Right lobe of liver (tissue), 6 donors: ENCODE results near the gene ARHGEF12. TPM values are rescaled to one million over a fixed set of nuclear protein-coding genes. Genes with fewer than 3 reads are reported as not detected.

Source experiments
- ATAC-seq, 4 donors: fragments of 200-7000 bp; cut with Tn5 transposase; one replicate each; pipeline ENCODE4 v1.9.1; 2020; ENCODE audit warnings: mild to moderate bottlenecking in 4 of 4, moderate library complexity in 4 of 4
- DNase-seq, 3 donors: peaks; one replicate each; pipeline ENCODE4 v3.0.0-alpha.2; 2020
- H3K27ac ChIP-seq, 3 donors: fragments of 200-600 bp; one replicate each; pipeline ENCODE4 v1.8.0; 2022
- H3K27me3 ChIP-seq, 2 donors: fragments of 200-600 bp; one replicate each; pipeline ENCODE4 v1.8.0; 2022
- H3K36me3 ChIP-seq, 4 donors: fragments of 200-600 bp; sonication (generic) in 1 of 4; one replicate each; pipeline versions ENCODE4 v1.5.1 to v1.8.0; 2017 to 2022; ENCODE audit warnings: control low read depth in 1 of 4
- H3K4me1 ChIP-seq, 4 donors: fragments of 200-600 bp; sonication (generic) in 1 of 4; one replicate each; pipeline versions ENCODE4 v1.5.1 to v1.8.0; 2017 to 2022; ENCODE audit warnings: control low read depth in 1 of 4
- H3K4me3 ChIP-seq, 3 donors: fragments of 200-600 bp; one replicate each; pipeline ENCODE4 v1.8.0; 2022
- H3K9me3 ChIP-seq, 4 donors: fragments of 200-600 bp; sonication (generic) in 1 of 4; one replicate each; pipeline versions ENCODE4 v1.5.1 to v1.8.0; 2017 to 2022; ENCODE audit warnings: control low read depth in 1 of 4
- POLR2A ChIP-seq: fragments of 450-650 bp; IDR thresholded peaks from one replicate; pipeline ENCODE4 v1.6.1; 2017; ENCODE audit warnings: antibody characterized with exemption, mild to moderate bottlenecking
- WGBS: methylation state at CpG from one replicate; pipeline ENCODE4 v1.1.6; 2018; ENCODE audit warnings: low coverage, low lambda C conversion rate; ENCODE audit not compliant: insufficient coverage; ENCODE audit errors: missing lambda C conversion rate; 5-methylcytosine and 5-hydroxymethylcytosine counted together
- intact Hi-C, 2 donors: fragments of 100-400 bp; cut with DNase I; formaldehyde crosslinking; loops; one replicate each; pipeline versions ENCODE4 v1.11.2 to v1.14.1; 2022
- total RNA-seq, 6 experiments: library from RNA; depleted of rRNA in 2 of 6; stranded (reverse); fragments of >200 nt in 2 of 6; fragmentation: NEBNext Ultra II Directional in 3 of 6; extraction: Animal tissue kit (Norgen Biotek cat#: 25700) in 3 of 6; gene quantifications; one replicate each; pipeline versions ENCODE4 v1.1.0 to v1.2.4, GENCODE V29; 2016 to 2023
- TF ChIP-seq, protein P1 (sequence below), 4 donors: fragments of 200-600 bp in 3 of 4; fragments of 450-650 bp in 1 of 4; IDR thresholded peaks; one replicate each; pipeline versions ENCODE4 v1.5.1 to v1.8.0; 2016 to 2022; ENCODE audit warnings: antibody characterized with exemption in 4 of 4, mild to moderate bottlenecking in 2 of 4
- donor health status: DM: no; HTN: yes; CAD: no.
- donor health status: DM: no; HTN: no; CAD: no.
- donor health status: DM: no; HTN: no; CAD: no.
- donor health status: DM: no; HTN: yes; CAD: no.
- donor health status: DM: no; HTN: yes; CAD: no.

The ARHGEF12 gene
- total RNA-seq, 6 experiments from 2014 or later: 75.1 to 113 (median 94.0) TPM

GRCh38 chr11:120409655-120410054 is 73.4 kb downstream of the ARHGEF12 start:
- DNase-seq (no peak), ATAC-seq (no peak)
- no peak for TF ChIP-seq POLR2A
- TF ChIP-seq, protein P1, sequence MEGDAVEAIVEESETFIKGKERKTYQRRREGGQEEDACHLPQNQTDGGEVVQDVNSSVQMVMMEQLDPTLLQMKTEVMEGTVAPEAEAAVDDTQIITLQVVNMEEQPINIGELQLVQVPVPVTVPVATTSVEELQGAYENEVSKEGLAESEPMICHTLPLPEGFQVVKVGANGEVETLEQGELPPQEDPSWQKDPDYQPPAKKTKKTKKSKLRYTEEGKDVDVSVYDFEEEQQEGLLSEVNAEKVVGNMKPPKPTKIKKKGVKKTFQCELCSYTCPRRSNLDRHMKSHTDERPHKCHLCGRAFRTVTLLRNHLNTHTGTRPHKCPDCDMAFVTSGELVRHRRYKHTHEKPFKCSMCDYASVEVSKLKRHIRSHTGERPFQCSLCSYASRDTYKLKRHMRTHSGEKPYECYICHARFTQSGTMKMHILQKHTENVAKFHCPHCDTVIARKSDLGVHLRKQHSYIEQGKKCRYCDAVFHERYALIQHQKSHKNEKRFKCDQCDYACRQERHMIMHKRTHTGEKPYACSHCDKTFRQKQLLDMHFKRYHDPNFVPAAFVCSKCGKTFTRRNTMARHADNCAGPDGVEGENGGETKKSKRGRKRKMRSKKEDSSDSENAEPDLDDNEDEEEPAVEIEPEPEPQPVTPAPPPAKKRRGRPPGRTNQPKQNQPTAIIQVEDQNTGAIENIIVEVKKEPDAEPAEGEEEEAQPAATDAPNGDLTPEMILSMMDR (IDR thresholded peaks at IDR 0.05): no peak
- Histone ChIP-seq H3K27ac (no peak overlapping the region), H3K4me1 (no peaks in the 10 kb centered on the region), H3K4me3 (no peak overlapping the region), H3K9me3 (no peaks in the 10 kb centered on the region), H3K27me3 (no peaks in the 10 kb centered on the region), H3K36me3 (peaks cover 0 to 13% (median 2%) of the 10 kb centered on the region in 4 donors)
- intact Hi-C loops: no loop called here
- 86% methylated on average over 5 of the region's 5 CpGs for WGBS

DNA sequence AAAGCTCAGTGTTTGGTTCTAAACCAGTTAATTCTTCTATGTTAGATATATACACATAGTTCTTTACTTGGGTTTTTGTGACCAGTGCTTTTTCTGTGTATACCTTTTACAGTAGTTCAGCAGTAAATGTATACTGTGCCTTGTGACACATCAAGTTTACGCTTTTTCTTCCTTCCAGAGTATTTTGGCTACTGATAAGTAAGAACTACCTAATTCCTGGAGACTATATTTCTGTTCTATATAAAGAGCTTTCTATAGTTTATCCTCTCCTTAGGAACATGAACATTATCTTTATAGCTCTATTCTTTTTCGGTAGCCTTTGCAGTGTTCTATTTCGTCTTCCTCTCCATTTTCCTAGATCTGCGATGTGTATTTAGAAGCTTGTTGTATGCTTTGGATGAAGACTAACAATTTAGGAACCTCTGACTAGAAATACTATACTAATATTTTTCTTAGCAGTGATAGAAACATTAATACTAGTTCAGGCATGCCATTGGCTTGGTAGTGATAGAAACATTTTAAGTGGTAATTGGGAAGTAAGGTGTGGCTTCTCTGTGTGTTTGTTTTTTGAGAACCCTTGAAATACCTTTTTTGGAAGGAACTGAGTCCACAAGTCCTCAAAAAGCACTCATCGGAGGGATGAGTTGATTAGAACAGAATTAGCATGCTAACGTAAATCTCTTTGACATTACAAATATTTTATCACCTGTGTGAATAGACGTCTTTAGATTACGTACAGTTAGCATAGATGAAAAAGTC is 74.6 kb downstream of the ARHGEF12 start:
- no peaks in the 10 kb centered on the region for H3K4me1 ChIP-seq
- peaks cover 0 to 13% (median 2%) of the 10 kb centered on the region in 4 donors for H3K36me3 ChIP-seq
- ATAC-seq (no peak), DNase-seq (no peak)
- WGBS: 93% methylated on average over 8 of the region's 8 CpGs
- no peaks in the 10 kb centered on the region for H3K9me3 ChIP-seq
- TF ChIP-seq, protein P1 (IDR thresholded peaks at IDR 0.05): no peak
- no peak for TF ChIP-seq POLR2A
- H3K4me3 ChIP-seq: no peak overlapping the region
- intact Hi-C loops: no loop called here
- no peaks in the 10 kb centered on the region for H3K27me3 ChIP-seq
- H3K27ac ChIP-seq: no peak overlapping the region

DNA sequence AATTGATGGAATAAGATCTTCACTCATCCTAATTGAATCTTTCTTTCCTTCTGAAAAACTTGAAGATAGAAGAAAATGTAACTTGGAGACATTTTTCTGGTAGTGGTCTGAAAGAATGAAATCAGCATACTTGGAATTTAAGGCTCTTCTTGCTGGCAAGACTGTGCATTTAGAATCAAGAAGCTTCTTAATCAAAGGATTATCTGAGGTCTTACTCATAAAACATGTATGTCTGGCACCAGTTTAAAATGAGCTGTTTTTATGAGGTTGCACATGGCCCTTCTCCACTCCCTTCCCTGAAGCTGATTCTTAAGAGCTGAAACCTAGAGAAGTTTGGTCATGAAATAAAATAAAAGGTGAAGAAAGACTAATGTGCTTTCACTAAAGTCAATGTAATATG is 77.3 kb downstream of the ARHGEF12 start:
- Histone ChIP-seq H3K27me3 (no peaks in the 10 kb centered on the region), H3K36me3 (peaks cover 0 to 12% (median 2%) of the 10 kb centered on the region in 4 donors), H3K4me3 (no peak overlapping the region), H3K4me1 (no peaks in the 10 kb centered on the region), H3K9me3 (no peaks in the 10 kb centered on the region), H3K27ac (no peak overlapping the region)
- ATAC-seq (no peak), DNase-seq (no peak)
- intact Hi-C loops: no loop called here
- TF ChIP-seq POLR2A: no peak
- TF ChIP-seq, protein P1 (IDR thresholded peaks at IDR 0.05): no peak

DNA sequence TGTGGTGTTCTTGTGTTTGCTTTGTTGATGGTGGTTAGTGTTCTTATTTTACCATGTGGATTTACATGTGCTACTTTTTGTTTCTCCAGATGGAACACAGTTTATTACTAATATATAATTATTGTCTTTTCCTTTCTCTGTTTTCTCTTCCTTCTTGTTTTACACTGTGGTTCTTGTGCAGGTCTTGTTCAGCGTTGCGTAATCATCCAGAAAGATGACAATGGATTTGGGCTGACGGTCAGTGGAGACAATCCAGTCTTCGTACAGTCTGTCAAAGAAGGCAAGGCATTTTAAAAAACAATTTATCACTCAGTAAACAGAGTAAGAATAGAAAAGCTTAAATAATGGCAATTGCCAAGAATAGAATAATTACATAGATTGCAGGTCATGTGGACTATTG is 84.4 kb downstream of the ARHGEF12 start:
- TF ChIP-seq, protein P1 (IDR thresholded peaks at IDR 0.05): no peak
- TF ChIP-seq POLR2A: no peak
- no peak for ATAC-seq
- intact Hi-C loops: no loop called here
- Histone ChIP-seq H3K4me3 (no peak overlapping the region), H3K36me3 (peaks cover 0 to 13% (median 0%) of the 10 kb centered on the region in 4 donors), H3K27ac (no peak overlapping the region), H3K27me3 (no peaks in the 10 kb centered on the region), H3K4me1 (peaks cover 0 to 22% (median 6%) of the 10 kb centered on the region in 4 donors), H3K9me3 (no peaks in the 10 kb centered on the region)
- WGBS: 68% methylated on average over 4 of the region's 4 CpGs
- no peak for DNase-seq
